ENCODE results near the gene SLC39A13.

Gene SLC39A13

GRCh38 chr11:47449541-47449940 is 41.2 kb downstream of the SLC39A13 start:
- DNase-seq (ENCODE audit: extremely low read depth in 1 of 2, low read depth in 1 of 2) = no peak

DNA sequence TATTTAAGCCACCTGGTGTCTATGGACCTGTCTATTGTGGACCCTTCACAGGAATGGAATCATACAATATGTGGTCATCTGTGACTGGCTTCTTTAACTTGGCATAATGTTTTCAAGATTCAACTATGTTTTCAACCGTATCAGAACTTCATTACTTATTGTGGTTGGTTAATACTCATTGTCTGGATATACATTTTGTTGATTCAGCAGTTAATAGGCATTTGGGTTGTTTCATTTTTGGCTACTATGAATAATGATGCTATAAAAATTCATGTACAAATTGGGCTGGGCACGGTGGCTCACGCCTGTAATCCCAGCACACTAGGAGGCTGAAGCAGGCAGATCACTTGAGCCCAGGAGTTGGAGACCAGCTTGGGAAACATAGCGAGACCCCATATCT is 43.0 kb downstream of the SLC39A13 start:
- DNase-seq (ENCODE audit: extremely low read depth in 1 of 2, low read depth in 1 of 2) = no peak

- DNase-seq (ENCODE audit: extremely low read depth in 1 of 2, low read depth in 1 of 2) = no peak
Measured at GRCh38 chr11:47451990-47452389, 43.6 kb downstream of the SLC39A13 start.

GRCh38 chr11:47453365-47453764 is 45.0 kb downstream of the SLC39A13 start:
- DNase-seq (ENCODE audit: extremely low read depth in 1 of 2, low read depth in 1 of 2) = no peak

GRCh38 chr11:47454258-47454671 is 45.9 kb downstream of the SLC39A13 start:
- DNase-seq (ENCODE audit: extremely low read depth in 1 of 2, low read depth in 1 of 2) = peak; percentile 29 to 32

DNA sequence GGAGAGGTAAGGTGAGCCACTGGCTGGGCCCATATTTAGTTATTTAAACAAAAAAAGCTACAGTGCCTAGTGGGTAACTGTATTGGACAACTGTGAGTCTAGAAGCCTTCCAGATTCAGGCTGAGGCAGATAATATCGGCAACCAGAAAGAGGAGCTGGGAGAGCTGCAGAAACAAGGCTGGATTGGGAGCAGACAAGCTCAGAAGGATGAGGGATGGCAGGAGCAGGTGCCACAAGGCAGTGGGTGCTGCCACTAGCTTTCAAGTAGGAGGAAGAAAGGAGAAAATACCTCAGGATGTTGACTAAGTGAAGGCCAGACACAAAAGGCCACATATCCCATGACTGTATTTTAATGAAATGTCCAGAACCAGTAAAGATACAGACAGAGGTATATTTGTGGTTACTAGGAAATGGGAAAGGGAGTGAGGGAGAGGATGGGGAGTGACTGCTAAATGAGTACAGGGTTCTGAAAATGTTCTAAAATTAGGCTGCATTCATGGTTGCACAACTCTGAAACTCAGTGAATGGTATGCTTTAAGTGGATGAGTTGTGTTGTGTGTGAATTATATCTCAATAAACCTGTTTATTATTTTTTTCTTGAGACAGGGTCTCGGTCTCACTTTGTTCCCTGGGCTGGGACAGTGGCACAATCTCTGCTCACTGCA is 52.3 kb downstream of the SLC39A13 start:
- no peak for DNase-seq (ENCODE audit: extremely low read depth in 1 of 2, low read depth in 1 of 2)

- no peak for DNase-seq (ENCODE audit: extremely low read depth in 1 of 2, low read depth in 1 of 2)
Measured at GRCh38 chr11:47461876-47462275, 53.5 kb downstream of the SLC39A13 start.

DNA sequence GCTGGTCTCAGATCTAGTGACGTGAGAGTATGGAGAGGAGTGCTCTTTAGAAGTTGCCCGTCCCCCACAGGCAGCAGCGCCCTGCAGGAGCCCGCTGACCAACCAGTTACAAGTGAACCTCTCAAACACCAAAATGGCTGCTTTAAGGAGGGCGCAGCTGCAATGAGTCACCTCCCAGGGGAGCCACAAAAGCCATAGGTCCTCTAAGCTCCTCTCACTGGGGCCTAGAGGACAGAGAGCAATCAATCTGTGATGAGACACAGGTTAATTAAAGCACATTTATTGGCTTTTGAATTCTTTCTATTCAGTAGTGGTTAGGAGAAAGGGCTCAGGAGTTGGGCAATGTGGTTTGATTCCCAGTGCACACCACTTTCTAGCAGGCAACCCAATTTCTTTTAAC is 56.1 kb downstream of the SLC39A13 start:
- no peak for DNase-seq (ENCODE audit: extremely low read depth in 1 of 2, low read depth in 1 of 2)

Measured in activated CD8-positive, alpha-beta memory T cell treated with anti-CD3 and anti-CD28 coated beads for 1 hour (primary cell).